GM21390 (cell line): Measurements from ENCODE around the gene MED14.
A peak's percentile ranks its signal among the peaks of the same experiment; 100 is the strongest.

Source experiments
- ATAC-seq: cut with Tn5 transposase; IDR thresholded peaks from one replicate; pipeline ENCODE4 v1.9.1; 2021; ENCODE audit not compliant: unreplicated experiment

Gene MED14

GRCh38 chrX:40663880-40664630, 71.3 kb downstream of the MED14 start:
- ATAC-seq: no peak

GRCh38 chrX:40663078-40663740, 72.1 kb downstream of the MED14 start:
- peak; percentile 54 for ATAC-seq

- no peak for ATAC-seq
Measured at GRCh38 chrX:40661489-40661888, 73.9 kb downstream of the MED14 start.

GRCh38 chrX:40660381-40660780, 75.0 kb downstream of the MED14 start:
- no peak for ATAC-seq

GRCh38 chrX:40653535-40653934, 81.8 kb downstream of the MED14 start:
- ATAC-seq: no peak

GRCh38 chrX:40652664-40653063, 82.7 kb downstream of the MED14 start:
- no peak for ATAC-seq

- ATAC-seq: no peak
Measured at GRCh38 chrX:40651620-40652223, 83.6 kb downstream of the MED14 start.

- ATAC-seq: peak; percentile 61
Measured at GRCh38 chrX:40647307-40648197, 87.8 kb downstream of the MED14 start, which contains the start of gene CXorf38. CXorf38 (minus strand) TSS chrX:40647561; CDS start chrX:40647520, 41 bp downstream.

GRCh38 chrX:40646489-40647306, 88.6 kb downstream of the MED14 start:
- ATAC-seq: peak; percentile 24

- ATAC-seq: peak; percentile 32
Measured at GRCh38 chrX:40644821-40645358, 90.5 kb downstream of the MED14 start.

- ATAC-seq: no peak
Measured at GRCh38 chrX:40644176-40644575, 91.2 kb downstream of the MED14 start.

- no peak for ATAC-seq
Measured at GRCh38 chrX:40637687-40638086, 97.7 kb downstream of the MED14 start.

GRCh38 chrX:40632199-40632598, 103.1 kb downstream of the MED14 start:
- no peak for ATAC-seq

GRCh38 chrX:40628506-40628905, 106.8 kb downstream of the MED14 start:
- no peak for ATAC-seq

- ATAC-seq: no peak
Measured at GRCh38 chrX:40625294-40625693, 110.0 kb downstream of the MED14 start.

- ATAC-seq: no peak
Measured at GRCh38 chrX:40623665-40624064, 111.7 kb downstream of the MED14 start.

GRCh38 chrX:40623139-40623536, 112.2 kb downstream of the MED14 start, which contains the start of gene MPC1L:
MPC1L (plus strand) TSS chrX:40623428; CDS start chrX:40623566, 138 bp downstream.
- ATAC-seq: no peak

GRCh38 chrX:40622479-40623138, 112.7 kb downstream of the MED14 start:
- ATAC-seq: no peak

- no peak for ATAC-seq
Measured at GRCh38 chrX:40617566-40617965, 117.8 kb downstream of the MED14 start.
